SU-DHL-6 (cell line): ENCODE results near the gene APCS.

Experiments
- EZH2phosphoT487 ChIP-seq: fragments of 200-600 bp; sonication (generic), shearing (Covaris generic); conservative IDR thresholded peaks from 2 replicates; pipeline ENCODE4 v1.6.1; 2018; ENCODE audit warnings: mild to moderate bottlenecking, antibody characterized with exemption, low read length, moderate library complexity, mixed read lengths
- TF ChIP-seq, protein P1 (sequence below): fragments of 200-600 bp; sonication (generic); IDR thresholded peaks from one replicate; pipeline ENCODE4 v1.5.1; 2017; ENCODE audit warnings: antibody characterized with exemption, mild to moderate bottlenecking, low read length, moderate library complexity; ENCODE audit not compliant: insufficient read depth, poor library complexity, severe bottlenecking

DNA sequence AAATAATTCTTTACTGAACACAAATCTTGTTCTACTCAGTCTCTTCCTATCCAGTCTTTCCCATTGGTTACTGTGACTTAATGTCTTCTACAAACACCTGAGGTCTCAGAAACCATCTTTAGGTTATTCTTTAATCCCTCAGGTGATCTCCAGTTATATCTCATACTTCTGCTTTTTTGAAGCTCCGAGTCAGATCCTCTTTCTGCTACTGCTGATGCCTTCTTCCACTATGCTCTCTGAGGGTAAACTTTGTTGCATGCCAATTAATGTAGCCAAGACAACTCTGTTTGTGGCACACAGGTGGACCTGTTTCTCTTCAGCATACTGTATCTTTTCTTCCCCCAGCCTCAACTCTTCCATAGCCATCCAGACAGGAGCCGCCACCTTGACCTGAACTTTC lies 3.1 kb upstream of the APCS start:
- TF ChIP-seq, protein P1, sequence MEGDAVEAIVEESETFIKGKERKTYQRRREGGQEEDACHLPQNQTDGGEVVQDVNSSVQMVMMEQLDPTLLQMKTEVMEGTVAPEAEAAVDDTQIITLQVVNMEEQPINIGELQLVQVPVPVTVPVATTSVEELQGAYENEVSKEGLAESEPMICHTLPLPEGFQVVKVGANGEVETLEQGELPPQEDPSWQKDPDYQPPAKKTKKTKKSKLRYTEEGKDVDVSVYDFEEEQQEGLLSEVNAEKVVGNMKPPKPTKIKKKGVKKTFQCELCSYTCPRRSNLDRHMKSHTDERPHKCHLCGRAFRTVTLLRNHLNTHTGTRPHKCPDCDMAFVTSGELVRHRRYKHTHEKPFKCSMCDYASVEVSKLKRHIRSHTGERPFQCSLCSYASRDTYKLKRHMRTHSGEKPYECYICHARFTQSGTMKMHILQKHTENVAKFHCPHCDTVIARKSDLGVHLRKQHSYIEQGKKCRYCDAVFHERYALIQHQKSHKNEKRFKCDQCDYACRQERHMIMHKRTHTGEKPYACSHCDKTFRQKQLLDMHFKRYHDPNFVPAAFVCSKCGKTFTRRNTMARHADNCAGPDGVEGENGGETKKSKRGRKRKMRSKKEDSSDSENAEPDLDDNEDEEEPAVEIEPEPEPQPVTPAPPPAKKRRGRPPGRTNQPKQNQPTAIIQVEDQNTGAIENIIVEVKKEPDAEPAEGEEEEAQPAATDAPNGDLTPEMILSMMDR: no peak
- TF ChIP-seq EZH2phosphoT487: no peak
